NT2/D1 (cell line): ENCODE measurements around the gene TNP1.

Experiments used
- SUZ12 ChIP-seq: IDR thresholded peaks from 2 replicates; pipeline ENCODE4 v1.6.1; 2011; ENCODE audit not compliant: insufficient read length, insufficient read depth; ENCODE audit errors: extremely low read depth
- YY1 ChIP-seq: IDR thresholded peaks from 2 replicates; pipeline ENCODE4 v1.6.1; 2011; ENCODE audit not compliant: insufficient read length, insufficient read depth
- ZNF274 ChIP-seq: IDR thresholded peaks from 2 replicates; pipeline ENCODE4 v1.6.1; 2011; ENCODE audit warnings: mild to moderate bottlenecking, low read depth, low read length

GRCh38 chr2:216827073-216827720 is 32.7 kb downstream of the TNP1 start:
- no peak for TF ChIP-seq ZNF274
- no peak for TF ChIP-seq YY1
- TF ChIP-seq SUZ12: no peak
